Fibroblast of the aortic adventitia (primary cell): ENCODE measurements around the gene MUC16. TPM values are rescaled to one million over a fixed set of nuclear protein-coding genes. Genes with fewer than 3 reads are reported as not detected.

Experiments
- DNase-seq: peaks from one replicate; pipeline ENCODE4 v3.0.0-alpha.2; 2010; ENCODE audit warnings: low read depth
- H3K4me3 ChIP-seq: 2 replicates; pipeline ENCODE4 v1.5.1; 2011; ENCODE audit warnings: low read depth, mild to moderate bottlenecking, control low read depth, low read length, moderate library complexity
- total RNA-seq: library from RNA; depleted of rRNA; stranded (reverse); fragments of >200 nt; gene quantifications from 2 replicates; pipeline ENCODE4 v1.2.3, GENCODE V29; 2012; ENCODE audit warnings: low replicate concordance
- TF ChIP-seq, protein P1 (sequence below): IDR thresholded peaks from 2 replicates; pipeline ENCODE4 v1.5.1; 2011; ENCODE audit warnings: mild to moderate bottlenecking, low read length, control low read depth, inconsistent platforms; ENCODE audit not compliant: insufficient read depth

MUC16 gene
- total RNA-seq, 1 donor = not detected

DNA sequence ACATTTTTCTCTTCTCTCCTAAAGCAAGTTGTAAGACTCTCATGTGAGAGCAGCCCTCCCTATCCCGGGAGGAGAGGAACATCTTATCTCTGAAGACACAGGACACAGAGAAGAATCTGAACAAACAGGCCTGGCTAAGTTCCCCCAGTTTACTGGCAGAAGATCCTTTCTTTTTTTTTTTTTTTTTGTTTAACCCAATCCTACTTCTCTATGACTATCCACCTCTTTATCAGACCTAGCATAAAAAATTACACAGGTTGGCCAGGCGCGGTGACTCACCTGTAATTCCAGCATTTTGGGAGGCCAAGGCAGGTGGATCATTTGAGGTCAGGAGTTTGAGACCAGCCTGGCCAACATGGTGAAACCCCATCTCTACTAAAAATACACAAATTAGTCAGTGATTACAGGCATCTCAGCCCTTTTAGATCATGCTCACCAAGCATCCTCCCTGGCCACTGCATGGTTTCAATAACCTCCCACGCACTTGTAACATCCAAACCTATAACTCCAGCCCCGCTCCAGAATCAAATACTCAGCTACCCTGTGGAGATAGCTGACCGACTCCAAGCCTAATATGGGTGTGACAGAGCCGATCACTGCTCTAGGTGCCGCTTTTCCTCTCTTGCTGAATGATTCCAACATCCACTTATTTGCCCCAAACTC is 27.3 kb upstream of the MUC16 start:
- TF ChIP-seq, protein P1, sequence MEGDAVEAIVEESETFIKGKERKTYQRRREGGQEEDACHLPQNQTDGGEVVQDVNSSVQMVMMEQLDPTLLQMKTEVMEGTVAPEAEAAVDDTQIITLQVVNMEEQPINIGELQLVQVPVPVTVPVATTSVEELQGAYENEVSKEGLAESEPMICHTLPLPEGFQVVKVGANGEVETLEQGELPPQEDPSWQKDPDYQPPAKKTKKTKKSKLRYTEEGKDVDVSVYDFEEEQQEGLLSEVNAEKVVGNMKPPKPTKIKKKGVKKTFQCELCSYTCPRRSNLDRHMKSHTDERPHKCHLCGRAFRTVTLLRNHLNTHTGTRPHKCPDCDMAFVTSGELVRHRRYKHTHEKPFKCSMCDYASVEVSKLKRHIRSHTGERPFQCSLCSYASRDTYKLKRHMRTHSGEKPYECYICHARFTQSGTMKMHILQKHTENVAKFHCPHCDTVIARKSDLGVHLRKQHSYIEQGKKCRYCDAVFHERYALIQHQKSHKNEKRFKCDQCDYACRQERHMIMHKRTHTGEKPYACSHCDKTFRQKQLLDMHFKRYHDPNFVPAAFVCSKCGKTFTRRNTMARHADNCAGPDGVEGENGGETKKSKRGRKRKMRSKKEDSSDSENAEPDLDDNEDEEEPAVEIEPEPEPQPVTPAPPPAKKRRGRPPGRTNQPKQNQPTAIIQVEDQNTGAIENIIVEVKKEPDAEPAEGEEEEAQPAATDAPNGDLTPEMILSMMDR = no peak
- H3K4me3 ChIP-seq = no peak overlapping the region
- DNase-seq = no peak

DNA sequence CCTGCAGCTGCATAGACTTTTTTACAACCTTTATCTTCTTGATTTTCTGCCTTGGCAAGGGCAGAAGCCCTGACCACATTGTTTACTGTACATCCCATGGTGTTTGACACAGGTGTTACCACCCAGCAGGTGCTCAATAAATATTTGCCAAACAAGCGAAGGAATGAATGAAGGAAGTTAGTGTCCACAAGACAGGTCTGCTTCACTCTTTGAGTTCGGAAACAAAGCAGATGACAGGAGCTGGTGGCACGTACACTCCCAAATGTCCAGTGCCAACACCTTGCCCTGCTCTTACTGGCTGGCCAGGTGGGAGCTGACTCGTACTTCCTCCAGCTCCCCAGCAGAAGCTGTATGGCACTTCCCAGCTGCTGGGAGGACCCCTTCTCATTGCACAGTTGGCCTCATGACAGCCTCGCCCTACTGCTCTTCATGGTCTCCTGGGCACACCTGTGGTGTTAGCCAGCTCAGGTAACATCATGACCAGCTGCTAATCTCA is 22.0 kb upstream of the MUC16 start:
- DNase-seq = no peak
- no peak overlapping the region for H3K4me3 ChIP-seq
- TF ChIP-seq, protein P1 = no peak

DNA sequence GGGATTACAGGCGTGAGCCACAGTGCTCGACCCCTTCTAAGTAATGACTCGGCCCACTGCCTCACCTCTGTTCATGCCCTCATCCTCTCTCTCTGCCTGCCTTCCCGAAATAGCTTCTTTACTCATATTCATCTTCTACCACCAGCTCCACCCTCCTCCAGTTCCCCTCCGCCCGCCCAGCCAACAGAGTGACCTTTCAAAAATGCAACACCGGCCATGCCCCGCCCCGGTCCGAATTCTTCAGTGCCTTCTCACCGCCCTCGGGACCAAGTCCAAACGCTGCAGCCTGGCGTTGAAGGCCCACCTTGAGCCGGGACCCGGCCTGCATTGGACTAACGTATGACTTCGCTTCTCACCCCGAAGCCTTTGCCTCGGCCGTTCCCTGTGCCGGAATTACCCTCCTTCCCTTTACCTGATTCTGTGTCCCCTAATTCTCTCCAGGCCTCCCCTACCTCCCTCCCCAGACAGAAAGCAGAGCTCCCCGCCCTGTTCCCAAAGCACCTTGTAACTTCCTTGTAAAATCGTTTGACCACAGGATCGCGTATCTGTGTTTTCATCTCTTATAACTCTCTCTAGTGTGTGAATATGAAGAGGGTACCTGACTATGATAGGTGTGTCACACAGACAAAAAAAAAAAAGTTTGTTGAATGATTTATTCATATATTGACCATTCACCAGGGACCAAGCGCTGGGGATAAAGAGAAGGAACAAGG is 8.1 kb upstream of the MUC16 start:
- no peak overlapping the region for H3K4me3 ChIP-seq
- no peak for DNase-seq
- TF ChIP-seq, protein P1 = no peak

DNA sequence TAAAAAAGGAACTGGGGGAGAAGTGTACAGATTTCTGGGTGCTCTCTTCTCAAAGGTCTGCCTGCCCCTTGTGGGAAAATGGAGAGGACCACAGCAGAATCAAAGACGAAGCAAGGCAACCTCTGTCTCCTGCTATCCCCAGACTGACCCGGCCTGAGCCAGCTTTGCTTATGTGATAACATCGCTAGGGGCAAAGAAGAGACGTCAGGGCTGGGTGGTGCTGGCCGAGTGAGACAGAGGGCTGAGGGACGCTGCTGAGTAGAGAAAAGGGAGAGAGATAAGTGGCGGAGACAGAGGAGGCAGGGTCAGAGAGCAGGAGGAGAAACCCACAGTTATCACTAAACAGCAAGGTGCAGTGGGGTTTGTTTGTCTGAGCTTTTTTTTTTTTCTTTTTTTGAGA is 4.6 kb upstream of the MUC16 start:
- no peak for DNase-seq
- no peak overlapping the region for H3K4me3 ChIP-seq
- TF ChIP-seq, protein P1 = no peak

DNA sequence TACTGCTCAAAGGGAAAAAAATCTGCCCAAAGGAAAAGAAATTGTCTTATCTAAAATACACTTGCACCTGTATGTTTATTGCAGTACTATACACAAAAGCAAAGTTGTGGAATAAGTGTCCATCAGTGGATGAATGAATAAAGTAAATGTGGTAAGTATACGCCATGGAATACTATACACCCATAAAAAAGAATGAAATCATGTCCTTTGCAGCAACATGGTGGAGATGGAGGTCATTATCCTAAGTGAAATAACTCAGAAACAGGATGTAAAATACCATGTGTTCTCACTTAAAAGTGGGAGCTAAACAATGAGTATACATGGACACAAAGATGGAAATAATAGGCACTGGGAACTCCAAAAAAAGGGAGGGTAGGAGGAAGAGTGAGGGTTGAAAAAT is 3.8 kb upstream of the MUC16 start:
- DNase-seq = no peak
- H3K4me3 ChIP-seq = no peak overlapping the region
- TF ChIP-seq, protein P1 = no peak

DNA sequence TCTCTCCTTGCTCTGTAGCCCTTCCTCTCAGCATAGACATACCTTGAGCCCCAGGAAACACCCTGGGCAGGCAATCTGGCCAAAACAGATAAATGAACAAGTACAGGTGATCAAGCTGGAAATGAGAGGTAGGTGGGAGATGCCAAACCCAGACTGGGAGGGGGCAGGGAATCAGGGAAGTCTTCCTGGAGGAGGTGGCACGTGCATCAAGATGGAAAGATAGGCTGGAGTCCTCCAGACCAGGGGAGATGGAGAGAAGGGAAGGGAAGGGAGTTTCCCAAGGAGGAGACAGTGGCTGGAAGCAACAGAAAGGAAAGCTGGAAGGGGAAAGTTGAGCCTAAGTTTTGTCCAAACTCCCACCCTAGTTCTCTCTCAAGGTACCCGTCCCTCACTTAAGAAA is 1.7 kb upstream of the MUC16 start:
- H3K4me3 ChIP-seq = no peak overlapping the region
- TF ChIP-seq, protein P1 = no peak
- no peak for DNase-seq
